OCI-LY7 (cell line): ENCODE measurements around the gene EXOC6B.

ENCODE experiments used
- CTCF ChIP-seq: fragments of 200-600 bp; sonication (generic); conservative IDR thresholded peaks from 2 replicates; pipeline ENCODE4 v1.5.1; 2014; ENCODE audit warnings: mild to moderate bottlenecking, antibody characterized with exemption, low read length, moderate library complexity, mixed read lengths
- EZH2phosphoT487 ChIP-seq: fragments of 200-600 bp; sonication (generic); IDR thresholded peaks from 2 replicates; pipeline ENCODE4 v1.6.1; 2018; ENCODE audit warnings: low read depth, borderline replicate concordance, mild to moderate bottlenecking, mixed run types, antibody characterized with exemption, low read length, moderate library complexity, mixed read lengths

GRCh38 chr2:72572501-72572900, 253.3 kb downstream of the EXOC6B start:
- TF ChIP-seq CTCF, result no peak
- TF ChIP-seq EZH2phosphoT487, result no peak
